Gastrocnemius medialis (tissue), 4 donors: Measurements from ENCODE around the gene MPP3. TPM values are rescaled to one million over a fixed set of nuclear protein-coding genes. Genes with fewer than 3 reads are reported as not detected.

Source experiments
- ATAC-seq, 2 donors: fragments of 150-250 bp; one replicate each; pipeline ENCODE4 v1.9.1; 2016
- DNase-seq, 2 donors: peaks; one replicate each; pipeline ENCODE4 v3.0.0-alpha.2; 2019
- H3K27ac ChIP-seq, 4 donors: fragments of 200-600 bp; sonication (generic); 1 replicate in 1 of 4; 2 replicates in 3 of 4; pipeline ENCODE4 v1.5.1; 2016 to 2018; ENCODE audit warnings: mild to moderate bottlenecking in 2 of 4, moderate library complexity in 1 of 4
- H3K27me3 ChIP-seq, 3 donors: fragments of 200-600 bp; sonication (generic) in 2 of 3; 1 replicate in 1 of 3; 2 replicates in 2 of 3; pipeline versions ENCODE4 v1.5.1 to v1.6.0; 2016 to 2019; ENCODE audit warnings: mild to moderate bottlenecking in 1 of 3, moderate library complexity in 1 of 3
- H3K36me3 ChIP-seq, 2 donors: fragments of 200-600 bp; sonication (generic) in 1 of 2; one replicate each; pipeline ENCODE4 v1.5.1; 2017 to 2018
- H3K4me1 ChIP-seq, 2 donors: fragments of 200-600 bp; sonication (generic) in 1 of 2; one replicate each; pipeline ENCODE4 v1.5.1; 2016 to 2017; ENCODE audit warnings: mild to moderate bottlenecking in 2 of 2
- H3K4me3 ChIP-seq, 4 donors: fragments of 200-600 bp; sonication (generic) in 3 of 4; 1 replicate in 1 of 4; 2 replicates in 3 of 4; pipeline ENCODE4 v1.5.1; 2016 to 2019; ENCODE audit warnings: mild to moderate bottlenecking in 2 of 4
- H3K9me3 ChIP-seq, 3 donors: fragments of 200-600 bp; sonication (generic) in 2 of 3; 1 replicate in 1 of 3; 2 replicates in 2 of 3; pipeline ENCODE4 v1.5.1; 2016 to 2019
- POLR2A ChIP-seq, 2 donors: fragments of 450-650 bp; IDR thresholded peaks; one replicate each; pipeline ENCODE4 v1.6.1; 2017; ENCODE audit warnings: antibody characterized with exemption in 2 of 2, mild to moderate bottlenecking in 2 of 2, moderate library complexity in 2 of 2
- in situ Hi-C, 4 donors: fragments of 200-750 bp; cut with MboI; loops; one replicate each; pipeline versions ENCODE4 v1.15.0 to v1.8.0; 2017; ENCODE audit warnings: low sequenced_read_pairs in 4 of 4
- intact Hi-C: fragments of 100-400 bp; cut with DNase I; formaldehyde crosslinking; loops from one replicate; pipeline ENCODE4 v1.15.1; 2023; ENCODE audit warnings: low total_unique reads
- total RNA-seq, 4 donors: library from RNA; depleted of rRNA; stranded (reverse); fragments of >200 nt; gene quantifications; one replicate each; pipeline versions ENCODE4 v1.1.0 to v1.2.3, GENCODE V29; 2016
- TF ChIP-seq, protein P1 (sequence below), 5 experiments: fragments of 450-650 bp in 3 of 5; fragments of 200-600 bp in 2 of 5; sonication (generic) in 2 of 5; IDR thresholded peaks in 4 of 5; conservative IDR thresholded peaks in 1 of 5; 1 replicate in 4 of 5; 2 replicates in 1 of 5; pipeline ENCODE4 v1.5.1; 2016 to 2019; ENCODE audit warnings: antibody characterized with exemption in 5 of 5, mild to moderate bottlenecking in 3 of 5, moderate library complexity in 3 of 5

The MPP3 gene
- total RNA-seq, 4 donors from 2014 or later, result 0.12 to 2.4 (median 1.1) TPM

DNA sequence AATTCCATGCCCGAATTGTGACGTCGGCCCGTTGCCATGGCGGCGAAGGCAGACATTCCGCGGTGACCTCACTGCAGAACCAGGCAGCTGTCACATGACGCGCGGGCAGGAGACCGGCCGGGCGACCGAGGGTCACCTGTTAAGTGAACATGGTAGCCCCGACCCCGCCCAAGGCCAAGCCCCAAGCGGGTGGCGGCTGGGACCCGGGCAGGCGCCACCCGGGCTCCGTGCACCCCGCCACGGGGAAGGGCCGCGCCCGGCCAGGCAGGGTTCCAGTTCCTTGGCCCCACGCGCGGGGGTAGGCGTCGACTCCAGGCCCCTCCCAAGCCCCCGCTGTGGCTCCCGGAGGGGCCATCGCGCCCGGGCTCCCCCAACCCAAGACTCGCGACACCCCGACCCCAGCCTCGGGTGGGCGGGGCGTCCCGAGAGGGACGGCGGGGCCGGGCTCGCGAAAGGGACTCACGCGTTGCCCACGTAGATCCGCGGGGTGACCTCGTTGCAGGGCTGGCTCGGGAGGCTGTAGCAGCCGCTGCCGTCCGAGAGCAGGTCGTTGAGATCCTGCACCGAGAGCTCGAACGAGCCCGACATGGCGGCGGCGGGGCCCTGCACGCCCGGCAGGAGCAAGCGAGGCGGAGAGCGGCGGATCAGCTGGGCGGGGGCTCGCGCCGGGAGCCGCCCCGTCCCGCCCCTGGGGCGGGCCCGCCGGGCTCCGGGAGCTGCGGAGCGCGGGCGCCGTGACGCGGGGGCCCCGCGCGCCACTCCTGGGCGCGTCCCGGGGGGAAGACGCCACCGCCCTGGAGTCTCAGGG is 54.4 kb downstream of the MPP3 start, which contains the start of gene DUSP3:
TSS of gene DUSP3 (minus strand) at position 641 of the 808 bp plus-strand sequence. CDS start at position 588, 53 bp downstream.
- Histone ChIP-seq H3K27me3 (no peaks in the 10 kb centered on the region), H3K4me3 (peak within 1 kb of the TSS; percentile 77 to 100 (median 92)), H3K4me1 (peaks cover 47 to 49% of the 10 kb centered on the region in 2 donors), H3K9me3 (no peaks in the 10 kb centered on the region), H3K27ac (peak within 1 kb of the TSS; percentile 98 to 100 (median 100)), H3K36me3 (peaks cover 0 to 7% of the 10 kb centered on the region in 2 donors)
- DNase-seq (peak; percentile 96 to 98), ATAC-seq (peak; percentile 67 to 81)
- TF ChIP-seq POLR2A (IDR thresholded peaks at IDR 0.05), result peak; percentile 93 to 97
- TF ChIP-seq, protein P1, sequence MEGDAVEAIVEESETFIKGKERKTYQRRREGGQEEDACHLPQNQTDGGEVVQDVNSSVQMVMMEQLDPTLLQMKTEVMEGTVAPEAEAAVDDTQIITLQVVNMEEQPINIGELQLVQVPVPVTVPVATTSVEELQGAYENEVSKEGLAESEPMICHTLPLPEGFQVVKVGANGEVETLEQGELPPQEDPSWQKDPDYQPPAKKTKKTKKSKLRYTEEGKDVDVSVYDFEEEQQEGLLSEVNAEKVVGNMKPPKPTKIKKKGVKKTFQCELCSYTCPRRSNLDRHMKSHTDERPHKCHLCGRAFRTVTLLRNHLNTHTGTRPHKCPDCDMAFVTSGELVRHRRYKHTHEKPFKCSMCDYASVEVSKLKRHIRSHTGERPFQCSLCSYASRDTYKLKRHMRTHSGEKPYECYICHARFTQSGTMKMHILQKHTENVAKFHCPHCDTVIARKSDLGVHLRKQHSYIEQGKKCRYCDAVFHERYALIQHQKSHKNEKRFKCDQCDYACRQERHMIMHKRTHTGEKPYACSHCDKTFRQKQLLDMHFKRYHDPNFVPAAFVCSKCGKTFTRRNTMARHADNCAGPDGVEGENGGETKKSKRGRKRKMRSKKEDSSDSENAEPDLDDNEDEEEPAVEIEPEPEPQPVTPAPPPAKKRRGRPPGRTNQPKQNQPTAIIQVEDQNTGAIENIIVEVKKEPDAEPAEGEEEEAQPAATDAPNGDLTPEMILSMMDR (IDR thresholded peaks at IDR 0.05 in 4 of 5, conservative IDR thresholded peaks at IDR 0.05 in 1 of 5), result no peak
- intact Hi-C loops (loop anchor here (1.0 to 10.0 kb wide), 5 partner anchors 68 to 1516 kb away; partner anchors contain the start of genes PTGES3L and RUNDC1), in situ Hi-C loops (no loop called here)

DNA sequence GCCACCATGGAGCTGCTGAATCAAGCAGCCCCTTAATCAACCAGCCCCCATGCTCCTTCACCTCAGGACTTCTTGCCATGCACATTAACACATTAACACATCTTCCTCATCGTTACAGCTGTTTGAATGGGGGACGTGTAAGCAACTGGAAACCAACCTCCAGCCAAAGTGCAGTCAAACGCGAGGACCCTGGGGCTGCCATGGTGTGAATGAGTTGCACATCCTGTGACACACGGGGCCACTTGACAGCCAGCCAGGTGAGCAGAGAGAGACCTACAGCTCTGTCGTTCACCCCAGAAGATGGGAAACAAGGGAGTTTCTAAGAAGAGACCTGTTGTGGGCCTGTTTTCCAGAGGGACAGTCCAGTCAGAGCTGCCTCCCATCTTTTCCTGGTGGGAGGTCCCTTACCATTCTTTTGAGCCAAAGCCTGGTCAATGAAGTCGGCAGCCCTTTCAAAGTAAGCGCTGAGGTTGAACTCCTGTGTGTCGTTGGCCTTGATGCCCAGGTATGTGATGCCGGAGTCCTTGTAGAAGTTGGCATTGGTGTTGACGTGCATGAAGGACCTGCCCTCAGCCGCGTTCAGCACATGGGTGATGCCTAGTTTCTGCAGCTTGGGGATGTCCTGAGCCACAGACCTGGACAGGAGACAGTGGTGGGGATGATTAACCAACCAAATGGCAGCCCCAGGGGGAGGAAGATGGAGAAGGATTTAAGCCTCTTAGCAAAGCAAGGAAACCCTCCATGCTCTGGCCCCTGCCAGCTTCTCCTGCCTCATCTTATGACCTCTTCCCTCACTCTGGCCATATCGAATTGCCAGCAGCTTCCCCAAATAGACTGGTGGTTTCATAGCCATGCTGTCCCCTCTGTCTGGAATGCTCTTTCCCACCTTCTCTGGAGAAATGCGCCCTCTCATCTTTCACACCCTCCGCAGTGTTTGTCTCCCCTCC is 58.4 kb downstream of the MPP3 start:
- peaks cover 67 to 68% of the 10 kb centered on the region in 2 donors for H3K4me1 ChIP-seq
- H3K36me3 ChIP-seq, result peaks cover 0 to 38% of the 10 kb centered on the region in 2 donors
- intact Hi-C loops (loop anchor here (5.0 to 10.0 kb wide), 4 partner anchors 340 to 1520 kb away; partner anchors contain the start of genes PTGES3L and RUNDC1), in situ Hi-C loops (no loop called here)
- H3K4me3 ChIP-seq, result no peak overlapping the region
- peak; percentile 51 to 52 for ATAC-seq
- H3K27ac ChIP-seq, result peak overlapping the region; percentile 98 to 100 (median 100)
- peak; percentile 56 to 87 for DNase-seq
- no peaks in the 10 kb centered on the region for H3K9me3 ChIP-seq
- TF ChIP-seq, protein P1 (IDR thresholded peaks at IDR 0.05 in 4 of 5, conservative IDR thresholded peaks at IDR 0.05 in 1 of 5), result no peak
- TF ChIP-seq POLR2A (IDR thresholded peaks at IDR 0.05), result no peak
- no peaks in the 10 kb centered on the region for H3K27me3 ChIP-seq

DNA sequence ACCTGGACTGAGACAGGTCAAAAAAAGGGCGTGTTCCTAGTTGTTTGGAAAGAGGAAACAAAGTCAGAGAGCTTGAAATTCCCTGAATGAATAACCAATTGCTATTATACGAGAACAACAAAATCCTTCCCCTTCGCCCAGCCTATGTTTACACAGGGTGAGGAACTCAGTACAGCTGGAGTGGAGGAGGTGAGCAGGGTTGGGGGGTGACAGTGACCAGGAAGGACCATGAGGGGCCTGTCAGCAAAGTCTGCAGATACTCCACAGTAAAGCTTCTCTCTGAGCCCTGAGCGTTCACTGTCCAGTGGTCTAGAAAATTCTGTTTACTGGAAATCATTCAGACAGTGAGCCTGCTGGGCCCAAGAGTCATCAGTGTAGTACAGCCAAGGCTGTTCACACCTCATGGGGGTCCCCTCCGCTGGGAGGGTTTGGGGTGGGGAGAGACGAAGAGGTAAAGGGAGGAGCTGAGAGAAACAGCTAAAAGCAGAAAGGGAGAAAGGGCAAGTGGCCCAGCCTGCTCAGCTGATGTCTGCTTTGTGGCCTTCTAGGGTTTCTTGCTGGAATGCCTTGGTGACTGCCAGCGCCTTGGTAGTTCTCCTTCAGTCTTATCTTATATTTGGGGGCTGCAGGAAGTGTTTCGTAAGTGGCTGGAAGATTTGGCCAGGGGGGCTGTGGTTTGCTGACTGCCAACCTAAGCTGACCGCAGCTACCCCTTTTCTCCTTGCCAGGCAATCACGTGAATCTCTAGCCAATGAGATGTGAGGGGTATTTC is 59.9 kb downstream of the MPP3 start:
- H3K27ac ChIP-seq, result peak overlapping the region; percentile 98 to 100 (median 100)
- no peaks in the 10 kb centered on the region for H3K9me3 ChIP-seq
- TF ChIP-seq, protein P1 (IDR thresholded peaks at IDR 0.05 in 4 of 5, conservative IDR thresholded peaks at IDR 0.05 in 1 of 5), result no peak
- TF ChIP-seq POLR2A (IDR thresholded peaks at IDR 0.05), result no peak
- H3K27me3 ChIP-seq, result no peaks in the 10 kb centered on the region
- ATAC-seq (peak; percentile 54 to 70), DNase-seq (peak; percentile 62 to 86)
- peaks cover 68 to 76% of the 10 kb centered on the region in 2 donors for H3K4me1 ChIP-seq
- intact Hi-C loops, result loop anchor here (10.0 kb wide), 3 partner anchors 342 to 1522 kb away; partner anchors contain the start of genes PTGES3L and RUNDC1
- in situ Hi-C loops, result no loop called here
- peaks cover 0 to 46% of the 10 kb centered on the region in 2 donors for H3K36me3 ChIP-seq
- H3K4me3 ChIP-seq, result peak overlapping the region in 1 of 4 donors; percentile 11

DNA sequence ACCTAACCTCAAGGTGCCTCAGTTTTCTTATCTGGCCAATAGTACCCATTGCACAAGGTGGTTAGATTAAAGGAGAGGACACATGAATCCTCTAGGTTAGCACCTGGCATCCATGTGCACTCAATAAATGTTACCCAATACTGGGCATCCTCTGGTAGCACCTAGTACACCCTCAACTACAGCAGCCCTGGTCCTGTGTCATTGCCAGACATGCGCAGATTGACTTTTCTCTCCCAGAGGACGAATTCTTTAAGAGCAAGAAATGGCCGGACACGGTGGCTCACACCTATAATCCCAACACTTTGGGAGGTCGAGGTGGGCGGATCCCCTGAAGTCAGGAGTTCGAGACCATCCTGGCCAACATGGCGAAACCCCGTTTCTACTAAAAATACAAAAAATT is 61.5 kb downstream of the MPP3 start:
- intact Hi-C loops, result loop anchor here (10.0 kb wide), 3 partner anchors 343 to 1523 kb away; partner anchors contain the start of genes PTGES3L and RUNDC1
- no peak overlapping the region for H3K4me3 ChIP-seq
- in situ Hi-C loops, result no loop called here

More for the DNA sequence above, 61.5 kb downstream of the MPP3 start:
- no peak for ATAC-seq
- Histone ChIP-seq H3K36me3 (peaks cover 0 to 46% of the 10 kb centered on the region in 2 donors), H3K4me1 (peaks cover 61 to 63% of the 10 kb centered on the region in 2 donors), H3K9me3 (no peaks in the 10 kb centered on the region), H3K27me3 (no peaks in the 10 kb centered on the region), H3K27ac (peak overlapping the region; percentile 98 to 100 (median 100))
- no peak for DNase-seq
- TF ChIP-seq POLR2A (IDR thresholded peaks at IDR 0.05), result no peak
- TF ChIP-seq, protein P1 (IDR thresholded peaks at IDR 0.05 in 4 of 5, conservative IDR thresholded peaks at IDR 0.05 in 1 of 5), result no peak
